C4-2B (cell line): ENCODE results near the gene GNAS-AS1.

Experiments
- H3K27ac ChIP-seq: fragments of 450-650 bp; 2 replicates; pipeline ENCODE4 v1.5.1; 2017
- CTCF ChIP-seq: fragments of 450-650 bp; conservative IDR thresholded peaks from 2 replicates; pipeline ENCODE4 v1.5.1; 2017; ENCODE audit warnings: mild to moderate bottlenecking
- ZFX ChIP-seq: fragments of 450-650 bp; IDR thresholded peaks from 2 replicates; pipeline ENCODE4 v1.6.1; 2017

The GNAS-AS1 gene

GRCh38 chr20:58839474-58839874, 11.2 kb downstream of the GNAS-AS1 start:
- no peak overlapping the region for H3K27ac ChIP-seq
- TF ChIP-seq CTCF = peak; percentile 70
- no peak for TF ChIP-seq ZFX

- TF ChIP-seq ZFX (no peak), CTCF (no peak)
- no peak overlapping the region for H3K27ac ChIP-seq
Observed at GRCh38 chr20:58838174-58838573, 12.5 kb downstream of the GNAS-AS1 start.

- TF ChIP-seq ZFX (no peak), CTCF (no peak)
- no peak overlapping the region for H3K27ac ChIP-seq
Observed at GRCh38 chr20:58837717-58838116, 13.0 kb downstream of the GNAS-AS1 start.

GRCh38 chr20:58836616-58837204, 14.0 kb downstream of the GNAS-AS1 start:
- no peak overlapping the region for H3K27ac ChIP-seq

GRCh38 chr20:58835231-58835630, 15.5 kb downstream of the GNAS-AS1 start:
- no peak overlapping the region for H3K27ac ChIP-seq
- TF ChIP-seq CTCF = no peak
- no peak for TF ChIP-seq ZFX

More at GRCh38 chr20:58836616-58837204, 14.0 kb downstream of the GNAS-AS1 start:
- TF ChIP-seq ZFX = no peak
- TF ChIP-seq CTCF = no peak

- no peak for TF ChIP-seq ZFX
- no peak for TF ChIP-seq CTCF
- H3K27ac ChIP-seq = no peak overlapping the region
Observed at GRCh38 chr20:58833921-58834320, 16.8 kb downstream of the GNAS-AS1 start.

GRCh38 chr20:58832457-58832856, 18.2 kb downstream of the GNAS-AS1 start:
- TF ChIP-seq CTCF (no peak), ZFX (no peak)
- no peak overlapping the region for H3K27ac ChIP-seq
